ENCODE measurements around the gene SUFU. TPM values are rescaled to one million over a fixed set of nuclear protein-coding genes. Genes with fewer than 3 reads are reported as not detected.

Gene SUFU
- total RNA-seq, 4 donors from 2014 or later = 2.3 to 5.4 (median 4.4) TPM

DNA sequence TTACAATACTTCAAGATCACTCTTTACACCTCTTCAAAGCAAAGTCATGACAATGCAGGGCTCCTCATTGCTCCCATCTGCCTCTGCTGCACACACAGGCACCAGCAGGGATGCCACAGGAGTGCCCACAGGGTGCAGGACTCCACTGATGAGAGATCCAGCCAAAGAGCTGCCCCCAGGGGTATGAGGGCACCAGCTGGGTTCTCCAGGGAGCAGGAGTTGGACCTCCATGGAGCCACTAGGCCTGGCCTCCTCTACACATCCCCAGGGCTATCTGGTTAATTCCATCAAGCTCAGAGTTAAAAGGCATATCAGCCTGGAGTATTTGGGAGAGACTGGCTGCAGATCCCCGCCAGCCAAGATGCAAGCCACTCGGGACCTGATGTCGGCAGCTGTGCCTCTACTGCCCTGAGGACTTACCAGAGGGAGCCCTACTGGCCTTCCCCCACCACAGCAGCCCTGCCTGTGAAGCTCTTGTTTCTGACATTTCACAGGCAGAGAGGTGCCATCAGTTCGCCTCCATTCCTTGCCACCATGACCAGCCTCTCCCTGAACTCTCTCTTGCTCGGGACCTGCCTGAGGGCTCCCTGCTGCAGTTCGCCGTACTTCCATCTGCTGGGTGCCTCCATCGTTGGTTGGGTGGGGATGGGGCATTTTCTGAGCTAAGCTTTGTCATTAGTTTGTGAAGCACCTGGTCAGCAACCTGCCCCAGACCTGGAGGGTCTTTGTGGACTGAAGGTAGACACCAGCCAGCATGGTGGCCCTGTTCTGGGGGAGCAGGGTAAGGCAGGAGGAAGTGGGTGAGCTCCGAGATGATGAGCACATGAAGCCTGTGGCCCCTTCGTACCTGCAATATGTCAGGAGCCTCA is 128.0 kb downstream of the SUFU start:
- intact Hi-C loops (cut with DNase I) = no loop called here

DNA sequence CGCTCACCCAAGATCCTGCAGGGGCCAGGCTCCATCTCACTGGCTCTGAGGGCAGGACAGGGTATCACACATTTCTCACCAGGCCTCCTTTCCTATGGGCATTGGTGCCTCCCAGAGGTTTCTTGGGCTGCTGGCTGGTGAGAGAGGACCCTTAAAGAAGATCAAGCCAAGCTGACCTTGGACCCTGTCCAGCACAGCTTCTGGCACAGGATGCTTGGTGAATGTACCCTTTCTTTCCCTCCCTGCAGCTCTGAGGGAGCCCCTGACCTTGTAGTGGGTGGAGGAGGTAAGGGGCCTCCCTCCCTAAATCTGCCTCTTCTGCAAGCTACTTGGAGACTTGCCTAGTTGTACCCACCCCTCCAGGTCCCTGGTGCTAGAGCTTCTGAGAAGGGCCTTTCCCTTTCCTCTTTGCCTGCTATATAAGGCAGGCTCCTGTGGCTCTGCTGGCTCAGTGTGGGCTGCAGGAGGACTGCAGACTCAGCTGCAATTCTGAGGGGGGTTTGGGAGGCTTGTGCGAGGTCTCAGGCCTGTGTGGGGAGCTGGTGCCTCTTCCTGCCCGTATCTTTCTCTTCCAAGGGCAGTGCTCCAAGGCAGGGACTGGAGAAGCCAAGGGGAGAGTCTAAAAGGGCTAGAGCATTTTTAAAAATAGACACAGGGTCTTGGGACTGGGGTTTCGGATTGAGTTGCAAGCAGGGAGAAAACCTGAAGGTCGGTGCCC is 128.8 kb downstream of the SUFU start:
- Histone ChIP-seq H3K9me3 (no peaks in the 10 kb centered on the region), H3K27me3 (no peaks in the 10 kb centered on the region), H3K36me3 (no peaks in the 10 kb centered on the region), H3K4me1 (peaks cover 15 to 43% of the 10 kb centered on the region in 2 donors), H3K4me3 (replicated peaks in 1 of 3) (no peak overlapping the region), H3K27ac (peak overlapping the region in 1 of 3 donors; percentile 30)
- no peak for TF ChIP-seq POLR2A (IDR thresholded peaks at IDR 0.05)
- TF ChIP-seq, protein P1, sequence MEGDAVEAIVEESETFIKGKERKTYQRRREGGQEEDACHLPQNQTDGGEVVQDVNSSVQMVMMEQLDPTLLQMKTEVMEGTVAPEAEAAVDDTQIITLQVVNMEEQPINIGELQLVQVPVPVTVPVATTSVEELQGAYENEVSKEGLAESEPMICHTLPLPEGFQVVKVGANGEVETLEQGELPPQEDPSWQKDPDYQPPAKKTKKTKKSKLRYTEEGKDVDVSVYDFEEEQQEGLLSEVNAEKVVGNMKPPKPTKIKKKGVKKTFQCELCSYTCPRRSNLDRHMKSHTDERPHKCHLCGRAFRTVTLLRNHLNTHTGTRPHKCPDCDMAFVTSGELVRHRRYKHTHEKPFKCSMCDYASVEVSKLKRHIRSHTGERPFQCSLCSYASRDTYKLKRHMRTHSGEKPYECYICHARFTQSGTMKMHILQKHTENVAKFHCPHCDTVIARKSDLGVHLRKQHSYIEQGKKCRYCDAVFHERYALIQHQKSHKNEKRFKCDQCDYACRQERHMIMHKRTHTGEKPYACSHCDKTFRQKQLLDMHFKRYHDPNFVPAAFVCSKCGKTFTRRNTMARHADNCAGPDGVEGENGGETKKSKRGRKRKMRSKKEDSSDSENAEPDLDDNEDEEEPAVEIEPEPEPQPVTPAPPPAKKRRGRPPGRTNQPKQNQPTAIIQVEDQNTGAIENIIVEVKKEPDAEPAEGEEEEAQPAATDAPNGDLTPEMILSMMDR (IDR thresholded peaks at IDR 0.05) = no peak
- 31 to 48% methylated on average over 4 to 5 of the region's 5 CpGs for WGBS, 2 donors
- intact Hi-C loops (cut with DNase I) = no loop called here
- DNase-seq = no peak

More for the DNA sequence above, 128.0 kb downstream of the SUFU start:
- 92 to 96% methylated on average over 7 to 10 of the region's 10 CpGs for WGBS, 2 donors
- TF ChIP-seq, protein P1 (IDR thresholded peaks at IDR 0.05) = no peak
- no peak for TF ChIP-seq POLR2A (IDR thresholded peaks at IDR 0.05)
- no peak overlapping the region for H3K4me3 ChIP-seq (replicated peaks in 1 of 3)
- no peak overlapping the region for H3K27ac ChIP-seq
- H3K36me3 ChIP-seq = no peaks in the 10 kb centered on the region
- H3K9me3 ChIP-seq = no peaks in the 10 kb centered on the region
- H3K27me3 ChIP-seq = no peaks in the 10 kb centered on the region
- DNase-seq = no peak
- peaks cover 20 to 51% of the 10 kb centered on the region in 2 donors for H3K4me1 ChIP-seq

DNA sequence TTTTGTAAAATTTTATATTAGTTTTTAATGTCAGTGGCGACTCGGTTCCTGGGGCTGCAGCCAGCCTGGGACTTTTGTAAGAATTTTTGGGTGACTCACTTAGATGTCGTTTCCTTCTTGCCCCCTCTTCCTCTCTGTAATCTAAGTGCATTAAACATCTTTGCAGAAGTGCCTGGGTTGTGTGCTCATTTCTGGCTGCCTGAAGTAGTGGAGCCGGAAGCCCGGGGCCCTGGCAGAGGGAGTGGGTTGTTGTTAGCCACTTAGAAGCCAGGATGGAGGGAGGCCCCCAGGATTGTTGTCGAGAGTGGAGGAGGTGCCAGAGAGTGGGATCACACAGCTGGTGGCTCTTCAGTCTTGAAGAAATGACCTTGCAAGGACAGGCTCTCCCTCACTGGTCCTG is 129.5 kb downstream of the SUFU start:
- TF ChIP-seq, protein P1 (IDR thresholded peaks at IDR 0.05) = no peak
- no peak for TF ChIP-seq POLR2A (IDR thresholded peaks at IDR 0.05)
- intact Hi-C loops (cut with DNase I) = no loop called here
- no peaks in the 10 kb centered on the region for H3K36me3 ChIP-seq
- H3K27me3 ChIP-seq = no peaks in the 10 kb centered on the region
- no peaks in the 10 kb centered on the region for H3K9me3 ChIP-seq
- no peak overlapping the region for H3K4me3 ChIP-seq (replicated peaks in 1 of 3)
- 36 to 45% methylated on average over 6 of the region's 6 CpGs for WGBS, 2 donors
- no peak for DNase-seq
- peak overlapping the region in 1 of 3 donors; percentile 30 for H3K27ac ChIP-seq
- H3K4me1 ChIP-seq = peaks cover 8 to 36% of the 10 kb centered on the region in 2 donors

DNA sequence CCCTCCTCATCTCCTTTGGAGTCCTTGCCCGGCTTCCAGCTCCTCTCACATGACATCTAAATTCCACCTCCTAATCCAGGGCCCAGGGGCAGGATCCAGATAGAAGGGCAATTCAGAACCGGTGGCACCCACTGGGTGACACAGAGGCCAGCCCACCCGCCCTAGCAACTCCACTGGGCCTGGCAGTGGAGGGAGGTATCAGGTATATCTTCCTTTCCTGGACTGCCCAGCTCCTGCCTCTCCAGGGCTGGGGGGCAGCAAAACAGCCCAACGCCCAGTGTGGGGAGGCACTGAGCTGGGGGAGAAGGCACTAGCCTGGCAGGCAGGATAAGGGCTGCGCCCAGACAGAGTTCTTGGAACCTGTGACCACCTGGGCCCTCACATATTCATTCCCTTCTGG is 130.1 kb downstream of the SUFU start:
- no peaks in the 10 kb centered on the region for H3K36me3 ChIP-seq
- 91 to 100% methylated on average over 3 to 5 of the region's 5 CpGs for WGBS, 2 donors
- H3K4me3 ChIP-seq (replicated peaks in 1 of 3) = no peak overlapping the region
- H3K4me1 ChIP-seq = peaks cover 6 to 30% of the 10 kb centered on the region in 2 donors
- intact Hi-C loops (cut with DNase I) = no loop called here
- no peak for DNase-seq
- no peaks in the 10 kb centered on the region for H3K27me3 ChIP-seq
- H3K9me3 ChIP-seq = no peaks in the 10 kb centered on the region
- H3K27ac ChIP-seq = peak overlapping the region in 1 of 3 donors; percentile 30
- TF ChIP-seq, protein P1 (IDR thresholded peaks at IDR 0.05) = no peak
- TF ChIP-seq POLR2A (IDR thresholded peaks at IDR 0.05) = no peak

DNA sequence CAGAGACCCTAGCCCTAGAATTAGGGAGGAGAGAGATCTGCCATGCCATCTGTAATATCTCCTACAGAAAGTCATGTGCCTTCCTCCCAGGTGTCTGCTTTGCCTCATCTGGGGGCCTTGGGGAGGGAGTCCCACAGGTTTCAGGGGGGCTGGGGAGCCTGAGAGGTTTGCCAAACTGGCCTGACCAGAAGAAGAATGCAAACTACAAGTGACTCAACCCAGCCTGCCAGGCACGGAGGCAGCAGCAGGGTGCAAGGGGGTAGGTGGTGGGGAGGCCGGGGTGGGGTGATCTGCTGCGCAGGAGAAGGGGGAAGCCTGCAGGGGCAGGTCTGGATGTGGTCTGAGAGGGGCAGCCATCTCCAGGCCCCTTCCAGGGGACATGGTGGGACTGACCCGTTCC is 130.9 kb downstream of the SUFU start:
- WGBS, 2 donors = 59 to 79% methylated on average over 2 to 4 of the region's 4 CpGs
- no peaks in the 10 kb centered on the region for H3K9me3 ChIP-seq
- intact Hi-C loops (cut with DNase I) = no loop called here
- no peaks in the 10 kb centered on the region for H3K27me3 ChIP-seq
- TF ChIP-seq POLR2A (IDR thresholded peaks at IDR 0.05) = no peak
- TF ChIP-seq, protein P1 (IDR thresholded peaks at IDR 0.05) = no peak
- no peak overlapping the region for H3K4me3 ChIP-seq (replicated peaks in 1 of 3)
- no peaks in the 10 kb centered on the region for H3K36me3 ChIP-seq
- no peak for DNase-seq
- H3K27ac ChIP-seq = no peak overlapping the region
- peaks cover 3 to 22% of the 10 kb centered on the region in 2 donors for H3K4me1 ChIP-seq
